HuH-7 (cell line): ENCODE data around the gene AGBL1.

Source experiments
- DNase-seq: peaks from one replicate; pipeline ENCODE4 v3.0.0; 2011; ENCODE audit warnings: low spot score

AGBL1 gene

GRCh38 chr15:86725628-86726027 is 646.0 kb downstream of the AGBL1 start:
- no peak for DNase-seq

- DNase-seq: no peak
These were observed 655.8 kb downstream of the AGBL1 start for GRCh38 chr15:86735247-86736040.

GRCh38 chr15:86741917-86742316 is 662.2 kb downstream of the AGBL1 start:
- DNase-seq: no peak

GRCh38 chr15:86743283-86743903 is 663.7 kb downstream of the AGBL1 start:
- peak; percentile 26 for DNase-seq

GRCh38 chr15:86744198-86744780 is 664.6 kb downstream of the AGBL1 start:
- DNase-seq: no peak

GRCh38 chr15:86751116-86751515 is 671.4 kb downstream of the AGBL1 start:
- no peak for DNase-seq

- no peak for DNase-seq
These were observed 675.2 kb downstream of the AGBL1 start for GRCh38 chr15:86754846-86755245.

- no peak for DNase-seq
These were observed 677.0 kb downstream of the AGBL1 start for GRCh38 chr15:86756688-86757087.

GRCh38 chr15:86759800-86760523 is 680.3 kb downstream of the AGBL1 start:
- DNase-seq: no peak

GRCh38 chr15:86762874-86763273 is 683.2 kb downstream of the AGBL1 start:
- DNase-seq: no peak

- DNase-seq: no peak
These were observed 684.4 kb downstream of the AGBL1 start for GRCh38 chr15:86764021-86764420.

- DNase-seq: no peak
These were observed 685.6 kb downstream of the AGBL1 start for GRCh38 chr15:86765281-86765680.

- DNase-seq: peak; percentile 32
These were observed 692.8 kb downstream of the AGBL1 start for GRCh38 chr15:86772369-86773059.

- no peak for DNase-seq
These were observed 694.1 kb downstream of the AGBL1 start for GRCh38 chr15:86773736-86774135.

GRCh38 chr15:86776145-86776544 is 696.5 kb downstream of the AGBL1 start:
- DNase-seq: no peak

GRCh38 chr15:86796521-86796920 is 716.9 kb downstream of the AGBL1 start:
- DNase-seq: no peak

GRCh38 chr15:86797135-86797534 is 717.5 kb downstream of the AGBL1 start:
- DNase-seq: no peak

GRCh38 chr15:86799226-86799625 is 719.6 kb downstream of the AGBL1 start:
- no peak for DNase-seq

- DNase-seq: no peak
These were observed 722.6 kb downstream of the AGBL1 start for GRCh38 chr15:86802244-86802643.

- DNase-seq: no peak
These were observed 724.7 kb downstream of the AGBL1 start for GRCh38 chr15:86804406-86804805.

- DNase-seq: no peak
These were observed 730.7 kb downstream of the AGBL1 start for GRCh38 chr15:86810329-86810728.

GRCh38 chr15:86813892-86814291 is 734.2 kb downstream of the AGBL1 start:
- no peak for DNase-seq
